Urinary bladder (tissue), 4 donors: ENCODE measurements around the gene KCNC3. TPM values are rescaled to one million over a fixed set of nuclear protein-coding genes. Genes with fewer than 3 reads are reported as not detected.

ENCODE experiments used
- DNase-seq: peaks from one replicate; pipeline ENCODE4 v3.0.0-alpha.2; 2015; ENCODE audit errors: extremely low spot score
- H3K27ac ChIP-seq: one replicate; pipeline ENCODE4 v1.5.1; 2013; ENCODE audit warnings: low read depth, mild to moderate bottlenecking, moderate library complexity
- H3K36me3 ChIP-seq: one replicate; pipeline ENCODE4 v1.6.1; 2013; ENCODE audit warnings: mild to moderate bottlenecking, moderate library complexity; ENCODE audit not compliant: insufficient read depth
- H3K4me1 ChIP-seq: one replicate; pipeline ENCODE4 v1.6.1; 2013; ENCODE audit warnings: mild to moderate bottlenecking, moderate library complexity; ENCODE audit not compliant: insufficient read depth
- H3K4me3 ChIP-seq: one replicate; pipeline ENCODE4 v1.5.1; 2013; ENCODE audit warnings: low read depth, low read length
- WGBS: extraction: QIAGEN DNeasy Blood & Tissue Kit; methylation state at CpG from one replicate; pipeline ENCODE4 v1.1.7; 2013; 5-methylcytosine and 5-hydroxymethylcytosine counted together
- polyA plus RNA-seq: library from polyadenylated mRNA; stranded (reverse); fragments of 200-250 nt; gene quantifications from one replicate; pipeline ENCODE4 v1.2.3, GENCODE V29; 2013
- total RNA-seq: library from RNA; depleted of rRNA; stranded (reverse); fragments of >200 nt; gene quantifications from one replicate; pipeline ENCODE4 v1.2.3, GENCODE V29; 2014
- donor health status: healthy with polysubstance abuse.
- donor health status: healthy.

KCNC3 gene
- total and polyA plus RNA-seq, 2 donors, result 0.52 to 0.79 TPM

GRCh38 chr19:50300051-50300450 is 29.1 kb downstream of the KCNC3 start:
- DNase-seq, result no peak
- no peaks in the 10 kb centered on the region for H3K36me3 ChIP-seq
- no peak overlapping the region for H3K27ac ChIP-seq
- 39% methylated on average over 2 of the region's 2 CpGs for WGBS
- no peak overlapping the region for H3K4me3 ChIP-seq
- no peaks in the 10 kb centered on the region for H3K4me1 ChIP-seq

- 79% methylated on average over 14 of the region's 14 CpGs for WGBS
- no peaks in the 10 kb centered on the region for H3K36me3 ChIP-seq
- no peak overlapping the region for H3K27ac ChIP-seq
- no peak overlapping the region for H3K4me3 ChIP-seq
- H3K4me1 ChIP-seq, result no peaks in the 10 kb centered on the region
- DNase-seq, result no peak
Observed at GRCh38 chr19:50293263-50294004, 35.7 kb downstream of the KCNC3 start.

GRCh38 chr19:50292216-50292827 is 36.9 kb downstream of the KCNC3 start:
- no peaks in the 10 kb centered on the region for H3K4me1 ChIP-seq
- no peak for DNase-seq
- H3K27ac ChIP-seq, result no peak overlapping the region
- no peaks in the 10 kb centered on the region for H3K36me3 ChIP-seq
- WGBS, result 68% methylated on average over 11 of the region's 11 CpGs
- no peak overlapping the region for H3K4me3 ChIP-seq

DNA sequence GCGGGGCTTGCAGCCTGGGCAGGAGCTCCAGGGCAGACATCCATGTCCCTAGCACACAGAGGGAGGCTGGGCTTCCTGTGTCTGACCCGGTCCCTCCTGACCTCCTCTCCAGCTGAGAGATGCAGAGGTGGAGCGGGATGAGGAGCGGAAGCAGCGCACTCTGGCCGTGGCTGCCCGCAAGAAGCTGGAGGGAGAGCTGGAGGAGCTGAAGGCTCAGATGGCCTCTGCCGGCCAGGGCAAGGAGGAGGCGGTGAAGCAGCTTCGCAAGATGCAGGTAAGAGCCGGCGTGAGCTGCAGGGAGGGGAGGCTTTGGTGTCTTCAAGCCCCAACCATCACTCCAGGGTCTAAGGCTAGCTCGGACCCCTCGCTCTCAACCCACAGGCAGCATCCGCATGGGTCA is 38.4 kb downstream of the KCNC3 start:
- 58% methylated on average over 15 of the region's 15 CpGs for WGBS
- DNase-seq, result no peak
- no peaks in the 10 kb centered on the region for H3K4me1 ChIP-seq
- no peak overlapping the region for H3K27ac ChIP-seq
- no peaks in the 10 kb centered on the region for H3K36me3 ChIP-seq
- H3K4me3 ChIP-seq, result no peak overlapping the region

GRCh38 chr19:50290011-50290410 is 39.2 kb downstream of the KCNC3 start:
- H3K27ac ChIP-seq, result no peak overlapping the region
- 75% methylated on average over 6 of the region's 6 CpGs for WGBS
- H3K4me3 ChIP-seq, result no peak overlapping the region
- H3K4me1 ChIP-seq, result no peaks in the 10 kb centered on the region
- H3K36me3 ChIP-seq, result no peaks in the 10 kb centered on the region
- DNase-seq, result no peak

- no peaks in the 10 kb centered on the region for H3K4me1 ChIP-seq
- no peak overlapping the region for H3K4me3 ChIP-seq
- H3K36me3 ChIP-seq, result no peaks in the 10 kb centered on the region
- DNase-seq, result no peak
- WGBS, result 78% methylated on average over 5 of the region's 5 CpGs
- H3K27ac ChIP-seq, result no peak overlapping the region
Observed at GRCh38 chr19:50288954-50289353, 40.2 kb downstream of the KCNC3 start.

GRCh38 chr19:50287331-50287730 is 41.8 kb downstream of the KCNC3 start:
- Histone ChIP-seq H3K27ac (no peak overlapping the region), H3K36me3 (no peaks in the 10 kb centered on the region), H3K4me1 (no peaks in the 10 kb centered on the region), H3K4me3 (no peak overlapping the region)
- DNase-seq, result no peak
- 87% methylated on average over 2 of the region's 2 CpGs for WGBS

DNA sequence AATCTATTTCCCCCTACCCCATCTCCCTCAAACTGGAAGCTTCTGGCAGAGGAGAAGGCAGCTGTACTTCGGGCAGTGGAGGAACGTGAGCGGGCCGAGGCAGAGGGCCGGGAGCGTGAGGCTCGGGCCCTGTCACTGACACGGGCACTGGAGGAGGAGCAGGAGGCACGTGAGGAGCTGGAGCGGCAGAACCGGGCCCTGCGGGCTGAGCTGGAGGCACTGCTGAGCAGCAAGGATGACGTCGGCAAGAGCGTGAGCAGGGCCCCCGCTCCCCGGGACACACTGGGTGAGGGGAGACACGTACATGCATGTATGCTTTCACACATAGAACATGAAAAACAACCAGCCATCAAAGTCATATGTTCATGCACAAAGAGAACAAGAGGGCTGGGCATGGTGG is 42.7 kb downstream of the KCNC3 start:
- no peaks in the 10 kb centered on the region for H3K36me3 ChIP-seq

DNA sequence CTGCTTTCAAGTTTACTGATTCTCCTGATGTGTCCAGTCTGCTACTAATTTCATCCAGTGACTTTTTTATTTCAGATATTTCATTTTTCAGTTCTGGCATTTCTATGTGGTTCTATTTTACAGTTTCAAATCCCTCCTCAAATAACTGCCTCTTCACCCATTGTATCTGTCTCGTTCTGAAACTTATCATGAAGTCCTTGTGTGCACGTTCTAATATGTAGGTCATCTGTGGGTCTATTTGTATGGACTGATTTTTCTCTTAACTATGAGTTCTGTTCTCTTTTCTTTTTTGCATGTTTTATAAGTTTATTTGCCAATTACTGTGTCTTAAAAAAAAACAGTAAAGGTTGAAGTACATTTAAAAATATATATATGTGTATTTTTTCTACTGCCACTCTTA is 43.3 kb downstream of the KCNC3 start:
- WGBS, result 79% methylated on average over 2 of the region's 2 CpGs
- Histone ChIP-seq H3K36me3 (no peaks in the 10 kb centered on the region), H3K4me3 (no peak overlapping the region)

More for the DNA sequence above, 42.7 kb downstream of the KCNC3 start:
- no peak overlapping the region for H3K4me3 ChIP-seq
- H3K4me1 ChIP-seq, result no peaks in the 10 kb centered on the region
- 96% methylated on average over 18 of the region's 18 CpGs for WGBS
- DNase-seq, result no peak
- no peak overlapping the region for H3K27ac ChIP-seq

DNA sequence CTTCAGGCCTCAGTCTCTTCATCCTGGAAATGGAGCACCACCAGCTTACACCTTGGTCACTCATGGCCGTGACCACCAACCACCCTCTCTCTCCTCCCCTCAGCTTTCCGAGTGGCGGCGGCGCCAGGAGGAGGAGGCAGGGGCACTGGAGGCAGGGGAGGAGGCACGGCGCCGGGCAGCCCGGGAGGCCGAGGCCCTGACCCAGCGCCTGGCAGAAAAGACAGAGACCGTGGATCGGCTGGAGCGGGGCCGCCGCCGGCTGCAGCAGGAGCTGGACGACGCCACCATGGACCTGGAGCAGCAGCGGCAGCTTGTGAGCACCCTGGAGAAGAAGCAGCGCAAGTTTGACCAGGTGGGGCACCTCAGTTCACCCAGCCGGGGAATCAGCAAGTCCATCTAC is 47.7 kb downstream of the KCNC3 start:
- no peak overlapping the region for H3K27ac ChIP-seq
- H3K36me3 ChIP-seq, result no peaks in the 10 kb centered on the region
- H3K4me1 ChIP-seq, result no peaks in the 10 kb centered on the region
- no peak overlapping the region for H3K4me3 ChIP-seq
- WGBS, result 92% methylated on average over 22 of the region's 22 CpGs
- DNase-seq, result no peak

More for the DNA sequence above, 43.3 kb downstream of the KCNC3 start:
- DNase-seq, result no peak
- Histone ChIP-seq H3K4me1 (no peaks in the 10 kb centered on the region), H3K27ac (no peak overlapping the region)

- Histone ChIP-seq H3K4me3 (no peak overlapping the region), H3K27ac (no peak overlapping the region), H3K4me1 (no peaks in the 10 kb centered on the region), H3K36me3 (no peaks in the 10 kb centered on the region)
- 62% methylated on average over 3 of the region's 3 CpGs for WGBS
- DNase-seq, result no peak
Observed at GRCh38 chr19:50280983-50281382, 48.2 kb downstream of the KCNC3 start.

DNA sequence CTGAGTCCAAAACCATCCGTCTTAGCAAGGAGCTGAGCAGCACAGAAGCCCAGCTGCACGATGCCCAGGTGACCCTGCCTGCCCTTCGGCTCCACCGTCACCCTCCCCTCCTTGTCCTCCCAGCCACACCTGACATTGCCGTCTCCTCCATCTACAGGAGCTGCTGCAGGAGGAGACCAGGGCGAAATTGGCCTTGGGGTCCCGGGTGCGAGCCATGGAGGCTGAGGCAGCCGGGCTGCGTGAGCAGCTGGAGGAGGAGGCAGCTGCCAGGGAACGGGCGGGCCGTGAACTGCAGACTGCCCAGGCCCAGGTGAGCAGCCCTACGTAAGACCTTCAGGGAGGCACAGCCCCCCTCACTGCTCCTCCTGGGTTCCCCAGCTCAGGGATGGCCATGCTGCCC is 49.1 kb downstream of the KCNC3 start:
- H3K36me3 ChIP-seq, result no peaks in the 10 kb centered on the region

DNA sequence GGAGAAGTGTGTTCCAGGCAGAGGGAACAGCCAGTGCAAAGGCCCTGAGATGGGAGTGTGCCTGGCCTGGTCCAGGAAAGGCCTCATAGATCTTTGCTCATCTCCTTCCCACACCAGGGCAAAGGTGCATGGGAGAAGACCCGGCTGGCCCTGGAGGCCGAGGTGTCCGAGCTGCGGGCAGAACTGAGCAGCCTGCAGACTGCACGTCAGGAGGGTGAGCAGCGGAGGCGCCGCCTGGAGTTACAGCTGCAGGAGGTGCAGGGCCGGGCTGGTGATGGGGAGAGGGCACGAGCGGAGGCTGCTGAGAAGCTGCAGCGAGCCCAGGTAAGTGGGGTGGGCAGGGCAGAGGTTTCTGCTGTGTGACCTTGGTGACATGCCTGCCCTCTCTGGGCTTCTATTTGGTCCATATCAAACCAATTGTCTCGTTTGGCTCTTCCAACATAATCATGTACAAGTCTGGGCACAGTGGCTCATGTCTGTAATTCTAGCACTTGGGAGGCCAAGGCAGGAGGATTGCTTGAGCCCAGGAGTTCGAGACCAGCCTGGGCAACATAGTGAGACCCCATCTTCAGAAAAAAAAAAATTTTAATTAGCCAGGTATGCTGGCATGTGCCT is 51.1 kb downstream of the KCNC3 start:
- no peak for DNase-seq
- Histone ChIP-seq H3K27ac (no peak overlapping the region), H3K36me3 (no peaks in the 10 kb centered on the region), H3K4me3 (no peak overlapping the region), H3K4me1 (no peaks in the 10 kb centered on the region)
- WGBS, result 91% methylated on average over 14 of the region's 14 CpGs

More for the DNA sequence above, 49.1 kb downstream of the KCNC3 start:
- DNase-seq, result no peak
- Histone ChIP-seq H3K4me1 (no peaks in the 10 kb centered on the region), H3K27ac (no peak overlapping the region), H3K4me3 (no peak overlapping the region)
- WGBS, result 85% methylated on average over 14 of the region's 14 CpGs
